GM18505 (cell line): ENCODE measurements around the gene PLSCR5.

Source experiments
- ATAC-seq: cut with Tn5 transposase; IDR thresholded peaks from one replicate; pipeline ENCODE4 v1.9.1; 2021; ENCODE audit not compliant: unreplicated experiment
- POLR2A ChIP-seq: IDR thresholded peaks from 4 replicates; pipeline ENCODE4 v1.6.1; 2011; ENCODE audit warnings: borderline replicate concordance; ENCODE audit not compliant: insufficient read depth, insufficient read length; ENCODE audit errors: extremely low read depth

Gene PLSCR5

GRCh38 chr3:146621723-146622122 is 16.6 kb upstream of the PLSCR5 start:
- no peak for TF ChIP-seq POLR2A
- ATAC-seq: no peak

DNA sequence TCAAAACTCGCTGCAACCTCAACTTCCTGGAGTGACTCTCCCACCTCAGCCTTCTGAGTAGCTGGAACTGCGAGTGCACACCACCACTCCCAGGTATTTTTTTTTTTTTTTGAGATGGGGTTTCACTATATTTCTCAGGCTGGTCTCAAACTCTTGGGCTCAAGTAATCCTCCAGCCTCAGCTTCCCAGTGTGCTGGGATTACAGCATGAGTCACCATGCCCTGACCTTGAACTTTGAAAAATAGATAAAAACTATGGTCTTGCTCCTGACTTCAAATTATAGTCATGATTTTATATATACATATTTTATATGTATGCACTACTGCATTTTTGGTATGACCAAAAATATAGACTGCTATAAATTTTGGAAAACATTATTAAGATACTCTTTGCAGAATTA is 6.9 kb upstream of the PLSCR5 start:
- ATAC-seq: no peak
- no peak for TF ChIP-seq POLR2A

- TF ChIP-seq POLR2A: no peak
- ATAC-seq: no peak
Observed at GRCh38 chr3:146611096-146611495, 6.0 kb upstream of the PLSCR5 start.

GRCh38 chr3:146598535-146598934 is 6.6 kb downstream of the PLSCR5 start:
- ATAC-seq: no peak
- no peak for TF ChIP-seq POLR2A

GRCh38 chr3:146594843-146595482 is 10.2 kb downstream of the PLSCR5 start:
- no peak for ATAC-seq
- TF ChIP-seq POLR2A: no peak

DNA sequence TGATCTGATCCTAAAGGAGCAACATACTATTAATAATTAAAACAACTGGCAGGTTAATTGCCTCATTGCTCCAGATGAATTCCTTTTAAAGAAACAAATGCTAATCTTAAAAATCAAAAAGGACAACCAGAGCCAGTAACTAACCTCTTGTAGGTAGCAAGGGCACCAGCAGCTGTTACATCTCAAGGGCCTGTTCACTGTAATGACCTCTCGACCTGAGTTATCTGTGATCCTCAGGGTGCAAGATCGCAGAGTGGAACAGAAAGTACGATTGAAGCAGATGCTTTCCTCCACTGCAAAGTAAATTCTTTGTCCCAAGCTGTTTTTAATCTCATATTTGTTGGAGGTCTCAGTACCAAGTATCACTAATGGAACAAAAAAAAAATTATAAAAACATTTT is 11.4 kb downstream of the PLSCR5 start:
- ATAC-seq: no peak
- no peak for TF ChIP-seq POLR2A

- no peak for ATAC-seq
- no peak for TF ChIP-seq POLR2A
Observed at GRCh38 chr3:146590521-146590920, 14.6 kb downstream of the PLSCR5 start.

GRCh38 chr3:146589899-146590508 is 15.1 kb downstream of the PLSCR5 start:
- ATAC-seq: no peak
- TF ChIP-seq POLR2A: no peak

GRCh38 chr3:146585156-146585555 is 20.0 kb downstream of the PLSCR5 start:
- ATAC-seq: no peak
- no peak for TF ChIP-seq POLR2A

DNA sequence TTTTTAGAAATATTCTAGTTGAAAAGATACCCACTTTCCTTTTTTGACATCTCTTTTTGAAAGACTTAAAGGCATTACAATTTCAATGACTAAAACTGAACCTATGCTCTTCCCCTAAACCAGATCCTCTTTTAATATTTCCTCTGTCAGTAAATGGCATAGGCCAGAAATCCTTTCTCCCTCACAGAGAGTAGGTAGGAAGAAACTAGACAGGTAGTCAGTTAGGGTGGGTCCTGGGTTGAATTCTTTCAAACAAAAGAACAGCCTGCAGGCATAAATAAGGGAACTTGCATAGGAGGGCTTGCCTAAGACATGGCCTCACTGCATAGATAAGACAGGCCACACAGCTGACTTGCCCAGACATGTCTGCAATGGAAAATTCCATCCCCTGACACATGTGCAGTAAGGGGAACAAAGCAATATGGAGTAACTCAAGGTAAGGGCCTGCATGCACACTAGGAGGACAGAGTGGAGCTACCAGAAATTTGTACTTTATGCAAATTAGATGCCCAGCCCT is 23.1 kb downstream of the PLSCR5 start:
- no peak for ATAC-seq
- TF ChIP-seq POLR2A: no peak

DNA sequence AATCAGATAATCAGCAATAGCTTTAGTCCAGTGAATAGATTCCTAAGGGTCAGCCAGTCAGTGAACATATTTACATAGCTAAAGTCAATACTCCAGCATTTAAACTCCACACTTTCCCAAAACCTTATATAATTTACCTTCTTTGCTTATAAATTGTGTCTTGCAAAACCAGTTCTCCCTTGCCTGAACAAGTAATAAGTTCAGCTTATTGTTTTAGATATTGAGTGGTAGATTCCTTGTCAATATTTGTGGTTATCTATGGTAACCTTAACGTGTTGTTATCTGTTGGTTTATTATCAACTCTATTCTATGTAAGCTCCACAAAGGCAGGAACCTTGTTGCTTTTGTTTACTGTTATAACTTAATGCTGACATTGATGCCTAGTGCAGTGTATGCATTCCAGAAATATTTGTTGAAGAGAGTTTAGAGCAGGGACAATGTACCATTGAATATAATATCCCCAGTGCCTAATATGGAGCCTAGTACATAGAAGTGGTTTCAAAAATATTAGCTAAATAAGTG is 24.0 kb downstream of the PLSCR5 start:
- ATAC-seq: no peak
- no peak for TF ChIP-seq POLR2A

DNA sequence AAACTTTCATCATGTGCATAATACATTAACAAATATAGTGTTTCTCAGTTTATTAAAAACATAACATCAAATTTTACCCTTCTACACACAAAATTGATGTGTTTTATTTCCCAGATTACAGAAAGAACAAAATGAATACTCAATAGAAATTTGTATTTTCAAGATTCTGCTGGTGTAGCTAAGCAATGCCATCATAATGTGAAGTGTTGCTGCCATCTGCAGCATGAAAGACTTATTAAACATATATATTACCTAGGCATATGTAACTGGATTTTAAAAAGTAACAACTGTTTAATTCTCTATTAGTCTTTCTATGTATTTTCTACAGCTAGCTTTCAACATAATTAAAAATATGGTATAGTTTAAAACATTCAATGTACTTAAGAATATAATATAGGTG is 27.5 kb downstream of the PLSCR5 start:
- no peak for ATAC-seq
- no peak for TF ChIP-seq POLR2A

GRCh38 chr3:146575636-146576035 is 29.5 kb downstream of the PLSCR5 start:
- ATAC-seq: no peak
- no peak for TF ChIP-seq POLR2A

GRCh38 chr3:146574173-146574572 is 31.0 kb downstream of the PLSCR5 start:
- ATAC-seq: no peak
- TF ChIP-seq POLR2A: no peak
